Esophagus squamous epithelium (tissue), 5 donors: ENCODE data around the gene DNAJC5G. TPM values are rescaled to one million over a fixed set of nuclear protein-coding genes. Genes with fewer than 3 reads are reported as not detected.

Source experiments
- DNase-seq: peaks from one replicate; lab custom pipeline; 2025; lab: John Stamatoyannopoulos, UW
- H3K27ac ChIP-seq, 4 donors: fragments of 200-600 bp; sonication (generic); one replicate each; pipeline ENCODE4 v1.5.1; 2016 to 2019; ENCODE audit warnings: mild to moderate bottlenecking in 1 of 4
- H3K27me3 ChIP-seq, 4 donors: fragments of 200-600 bp; sonication (generic); 1 replicate in 3 of 4; 2 replicates in 1 of 4; pipeline versions ENCODE4 v1.5.1 to v1.6.0; 2017 to 2021; ENCODE audit warnings: antibody characterized with exemption in 1 of 4
- H3K36me3 ChIP-seq, 3 donors: fragments of 200-600 bp; sonication (generic); one replicate each; pipeline ENCODE4 v1.5.1; 2016 to 2019
- H3K4me1 ChIP-seq, 3 donors: fragments of 200-600 bp; sonication (generic); one replicate each; pipeline ENCODE4 v1.5.1; 2017 to 2019
- H3K4me3 ChIP-seq, 4 donors: fragments of 200-600 bp; sonication (generic); 1 replicate in 3 of 4; 2 replicates in 1 of 4; pipeline ENCODE4 v1.5.1; 2016 to 2019; ENCODE audit warnings: mild to moderate bottlenecking in 2 of 4, moderate library complexity in 1 of 4
- H3K9me3 ChIP-seq, 3 donors: fragments of 200-600 bp; sonication (generic); one replicate each; pipeline ENCODE4 v1.5.1; 2016 to 2019
- CTCF ChIP-seq, 6 experiments: fragments of 450-650 bp in 4 of 6; fragments of 200-600 bp in 2 of 6; sonication (generic) in 2 of 6; IDR thresholded peaks; one replicate each; pipeline ENCODE4 v1.5.1; 2016 to 2019; ENCODE audit warnings: antibody characterized with exemption in 6 of 6, mild to moderate bottlenecking in 4 of 6, moderate library complexity in 4 of 6
- POLR2A ChIP-seq, 4 donors: fragments of 450-650 bp; IDR thresholded peaks; one replicate each; pipeline ENCODE4 v1.6.1; 2017; ENCODE audit warnings: antibody characterized with exemption in 4 of 4, mild to moderate bottlenecking in 4 of 4, moderate library complexity in 3 of 4
- WGBS, 2 donors: methylation state at CpG; one replicate each; pipeline ENCODE4 v1.1.5; 2018; 5-methylcytosine and 5-hydroxymethylcytosine counted together
- intact Hi-C: fragments of 100-400 bp; cut with DNase I; formaldehyde crosslinking; loops from one replicate; pipeline ENCODE4 v1.15.0; 2022
- total RNA-seq, 4 donors: library from RNA; depleted of rRNA; stranded (reverse); fragments of >200 nt; gene quantifications; one replicate each; pipeline ENCODE4 v1.1.0, GENCODE V29; 2016
- donor health status: DM: yes; HTN: yes; CAD: no.

The DNAJC5G gene
- total RNA-seq: under 1 TPM in 1 of 4 donors, not detected in 3; 0.38 TPM

GRCh38 chr2:27275211-27276150 is at the start of gene DNAJC5G:
Gene DNAJC5G (plus strand): TSS chr2:27275433. CDS start chr2:27276729, 1,296 bp downstream.
- Histone ChIP-seq H3K9me3 (no peaks in the 10 kb centered on the region), H3K36me3 (no peaks in the 10 kb centered on the region), H3K27me3 (peaks cover 0 to 68% (median 0%) of the 10 kb centered on the region in 4 donors), H3K4me3 (no peak within 1 kb of the TSS), H3K27ac (no peak within 1 kb of the TSS), H3K4me1 (no peaks in the 10 kb centered on the region)
- intact Hi-C loops: loop anchor here (10.0 kb wide), 1 partner anchor 171 kb away; no protein-coding TSS in a partner anchor
- no peak for DNase-seq
- TF ChIP-seq POLR2A (IDR thresholded peaks at IDR 0.05): no peak
- TF ChIP-seq CTCF (IDR thresholded peaks at IDR 0.05): no peak
- 83% methylated on average over 12 to 14 of the region's 39 CpGs for WGBS, 2 donors

- no peaks in the 10 kb centered on the region for H3K4me1 ChIP-seq
- TF ChIP-seq POLR2A (IDR thresholded peaks at IDR 0.05) (no peak), CTCF (IDR thresholded peaks at IDR 0.05) (no peak)
- H3K9me3 ChIP-seq: no peaks in the 10 kb centered on the region
- no peaks in the 10 kb centered on the region for H3K27me3 ChIP-seq
- intact Hi-C loops: no loop called here
- 94 to 98% methylated on average over 6 to 8 of the region's 9 CpGs for WGBS, 2 donors
- DNase-seq: no peak
- H3K27ac ChIP-seq: no peak overlapping the region
- peaks cover 18 to 98% (median 44%) of the 10 kb centered on the region in 3 donors for H3K36me3 ChIP-seq
- H3K4me3 ChIP-seq: no peak overlapping the region
Observed at GRCh38 chr2:27225526-27225925, 49.7 kb upstream of the DNAJC5G start.

GRCh38 chr2:27227501-27227900 is 47.7 kb upstream of the DNAJC5G start:
- Histone ChIP-seq H3K4me1 (no peaks in the 10 kb centered on the region), H3K9me3 (no peaks in the 10 kb centered on the region), H3K4me3 (no peak overlapping the region), H3K27ac (no peak overlapping the region), H3K27me3 (no peaks in the 10 kb centered on the region), H3K36me3 (peaks cover 28 to 100% (median 54%) of the 10 kb centered on the region in 3 donors)
- 77 to 83% methylated on average over 2 of the region's 2 CpGs for WGBS, 2 donors
- DNase-seq: no peak
- TF ChIP-seq CTCF (IDR thresholded peaks at IDR 0.05): no peak
- TF ChIP-seq POLR2A (IDR thresholded peaks at IDR 0.05): no peak
- intact Hi-C loops: no loop called here

GRCh38 chr2:27231921-27232320 is 43.3 kb upstream of the DNAJC5G start:
- no peak for TF ChIP-seq CTCF (IDR thresholded peaks at IDR 0.05)
- no peak for TF ChIP-seq POLR2A (IDR thresholded peaks at IDR 0.05)
- Histone ChIP-seq H3K27ac (no peak overlapping the region), H3K36me3 (peaks cover 46 to 100% (median 48%) of the 10 kb centered on the region in 3 donors), H3K9me3 (no peaks in the 10 kb centered on the region), H3K4me3 (no peak overlapping the region), H3K4me1 (no peaks in the 10 kb centered on the region), H3K27me3 (no peaks in the 10 kb centered on the region)
- WGBS, 2 donors: 95 to 97% methylated on average over 6 to 7 of the region's 13 CpGs
- DNase-seq: no peak
- intact Hi-C loops: no loop called here

- no peaks in the 10 kb centered on the region for H3K9me3 ChIP-seq
- no peak for DNase-seq
- no peak overlapping the region for H3K27ac ChIP-seq
- 94% methylated on average over 3 of the region's 14 CpGs; no CpG with 5 or more reads in 1 of the 2 donors for WGBS, 2 donors
- H3K4me1 ChIP-seq: no peaks in the 10 kb centered on the region
- H3K4me3 ChIP-seq: no peak overlapping the region
- peaks cover 58 to 100% (median 61%) of the 10 kb centered on the region in 3 donors for H3K36me3 ChIP-seq
- intact Hi-C loops: no loop called here
- TF ChIP-seq CTCF (IDR thresholded peaks at IDR 0.05) (no peak), POLR2A (IDR thresholded peaks at IDR 0.05) (no peak)
- no peaks in the 10 kb centered on the region for H3K27me3 ChIP-seq
Observed at GRCh38 chr2:27233341-27233740, 41.9 kb upstream of the DNAJC5G start.
